ENCODE results near the gene PSMD11. TPM values are rescaled to one million over a fixed set of nuclear protein-coding genes. Genes with fewer than 3 reads are reported as not detected.
"Not testable (repeated sequence)": the region's sequence is repeated elsewhere in the genome, so short reads cannot be mapped to it uniquely, and the experiment has no call there.

Gene PSMD11
- 10 to 100 TPM; 41.7 to 68.7 (median 64.9) TPM for total RNA-seq

GRCh38 chr17:32444301-32445073 lies at the start of gene PSMD11:
Gene PSMD11 (plus strand): TSS chr17:32444510. CDS start chr17:32444524, 14 bp downstream.
- no peak for TF ChIP-seq EP300 (IDR thresholded peaks at IDR 0.05)
- TF ChIP-seq POLR2AphosphoS5 (IDR thresholded peaks at IDR 0.05), result peak; percentile 53
- peak in 3 of 4 experiments; percentile 67 to 97 (median 79) for TF ChIP-seq CTCF (IDR thresholded peaks at IDR 0.05)
- peak; percentile 36 to 47 for TF ChIP-seq POLR2A (IDR thresholded peaks at IDR 0.05)
- Histone ChIP-seq H3K4me1 (peaks cover 5 to 31% (median 9%) of the 10 kb centered on the region in 3 donors), H3K4me3 (peak within 1 kb of the TSS; percentile 98 to 99), H3K9me3 (no peaks in the 10 kb centered on the region), H3K27ac (peak within 1 kb of the TSS; percentile 66 to 84 (median 83)), H3K27me3 (no peaks in the 10 kb centered on the region), H3K36me3 (peaks cover 0 to 27% of the 10 kb centered on the region in 2 donors)
- 0% methylated on average over 5 of the region's 74 CpGs; no CpG with 5 or more reads in 1 of the 2 donors for WGBS, 2 donors (ENCODE audit: low coverage in 1 of 2)
- peak; percentile 99 for ATAC-seq

- no peaks in the 10 kb centered on the region for H3K36me3 ChIP-seq
- H3K27ac ChIP-seq, result no peak overlapping the region
- 88 to 100% methylated on average over 1 to 4 of the region's 5 CpGs for WGBS, 2 donors (ENCODE audit: low coverage in 1 of 2)
- TF ChIP-seq EP300 (IDR thresholded peaks at IDR 0.05), result no peak
- TF ChIP-seq CTCF (IDR thresholded peaks at IDR 0.05), result no peak
- no peak for TF ChIP-seq POLR2AphosphoS5 (IDR thresholded peaks at IDR 0.05)
- no peak for TF ChIP-seq POLR2A (IDR thresholded peaks at IDR 0.05)
- ATAC-seq, result no peak
- H3K4me3 ChIP-seq, result no peak overlapping the region
- no peaks in the 10 kb centered on the region for H3K27me3 ChIP-seq
- no peaks in the 10 kb centered on the region for H3K4me1 ChIP-seq
- no peaks in the 10 kb centered on the region for H3K9me3 ChIP-seq
These were observed 48.0 kb upstream of the PSMD11 start for GRCh38 chr17:32396343-32396742.

GRCh38 chr17:32398946-32399345 lies 45.4 kb upstream of the PSMD11 start:
- no peak for TF ChIP-seq EP300 (IDR thresholded peaks at IDR 0.05)
- TF ChIP-seq POLR2AphosphoS5 (IDR thresholded peaks at IDR 0.05), result no peak
- no peak for TF ChIP-seq POLR2A (IDR thresholded peaks at IDR 0.05)
- TF ChIP-seq CTCF (IDR thresholded peaks at IDR 0.05), result no peak
- H3K27ac ChIP-seq, result no peak overlapping the region
- no peaks in the 10 kb centered on the region for H3K36me3 ChIP-seq
- ATAC-seq, result no peak
- no peak overlapping the region for H3K4me3 ChIP-seq
- no peaks in the 10 kb centered on the region for H3K27me3 ChIP-seq
- H3K9me3 ChIP-seq, result no peaks in the 10 kb centered on the region
- no peaks in the 10 kb centered on the region for H3K4me1 ChIP-seq

GRCh38 chr17:32410085-32410484 lies 34.2 kb upstream of the PSMD11 start:
- WGBS, 2 donors (ENCODE audit: low coverage in 1 of 2), result 96 to 100% methylated on average over 2 to 3 of the region's 3 CpGs
- H3K4me1 ChIP-seq, H3K27ac ChIP-seq, H3K4me3 ChIP-seq, H3K9me3 ChIP-seq, H3K27me3 ChIP-seq, ATAC-seq: not testable (repeated sequence)
- H3K36me3 ChIP-seq, result peaks cover 0 to 44% of the 10 kb centered on the region in 2 donors

- no peak overlapping the region for H3K4me3 ChIP-seq
- no peak overlapping the region for H3K27ac ChIP-seq
- peaks cover 0 to 14% of the 10 kb centered on the region in 2 donors for H3K36me3 ChIP-seq
- no peaks in the 10 kb centered on the region for H3K4me1 ChIP-seq
- no peaks in the 10 kb centered on the region for H3K27me3 ChIP-seq
- TF ChIP-seq POLR2A (IDR thresholded peaks at IDR 0.05) (no peak), CTCF (IDR thresholded peaks at IDR 0.05) (no peak), EP300 (IDR thresholded peaks at IDR 0.05) (no peak), POLR2AphosphoS5 (IDR thresholded peaks at IDR 0.05) (no peak)
- 51 to 72% methylated on average over 2 to 4 of the region's 4 CpGs for WGBS, 2 donors (ENCODE audit: low coverage in 1 of 2)
- no peaks in the 10 kb centered on the region for H3K9me3 ChIP-seq
- no peak for ATAC-seq
These were observed 17.4 kb upstream of the PSMD11 start for GRCh38 chr17:32426894-32427293.

All from gastroesophageal sphincter (tissue), 4 donors.